ENCODE measurements around the gene SUDS3. TPM values are rescaled to one million over a fixed set of nuclear protein-coding genes. Genes with fewer than 3 reads are reported as not detected.

Gene SUDS3
- total RNA-seq, 1 experiment from 2014 or later = 50.5 TPM

GRCh38 chr12:118337194-118337838 lies 39.0 kb upstream of the SUDS3 start:
- no peak overlapping the region for H2BK120ac ChIP-seq (ENCODE audit: low read depth, low read length, poor library complexity, severe bottlenecking)
- H4K20me1 ChIP-seq (ENCODE audit: control insufficient read depth, insufficient read depth, insufficient read length) = no peaks in the 10 kb centered on the region
- no peaks in the 10 kb centered on the region for H3K23me2 ChIP-seq (ENCODE audit: insufficient read length, low read depth, low read length, poor library complexity, severe bottlenecking)
- Mint-ChIP-seq H3K27ac (no peak overlapping the region), H3K36me3 (ENCODE audit: insufficient read depth in 1 of 3, low read depth in 3 of 3) (no peaks in the 10 kb centered on the region), H3K4me1 (peaks cover 4 to 7% of the 10 kb centered on the region in 2 experiments), H3K9me3 (no peaks in the 10 kb centered on the region), H3K27me3 (ENCODE audit: low read depth) (no peaks in the 10 kb centered on the region), H3K4me3 (no peak overlapping the region)
- H2BK12ac ChIP-seq (ENCODE audit: insufficient read length, low read depth, low read length) = no peak overlapping the region
- H2BK20ac ChIP-seq (ENCODE audit: low read depth, low read length, poor library complexity, severe bottlenecking) = no peak overlapping the region
- H3K4me2 ChIP-seq (ENCODE audit: insufficient read depth, insufficient read length, low read length) = no peak overlapping the region
- no peak overlapping the region for H3K27ac ChIP-seq (ENCODE audit: insufficient read length, low read depth, low read length)
- H4K5ac ChIP-seq (ENCODE audit: insufficient read length, low read depth, low read length) = no peak overlapping the region
- no peak overlapping the region for H3K14ac ChIP-seq (ENCODE audit: insufficient read depth, low read length)
- H3K9ac ChIP-seq (ENCODE audit: extremely low read depth, insufficient read length, low read length) = no peak overlapping the region
- no peak overlapping the region for H3K56ac ChIP-seq (ENCODE audit: insufficient read length, low read depth, low read length)
- H3K23ac ChIP-seq (ENCODE audit: insufficient read length, low read depth, low read length) = no peak overlapping the region
- H3K79me2 ChIP-seq (ENCODE audit: insufficient read depth, low read length) = no peaks in the 10 kb centered on the region
- H2AK5ac ChIP-seq (ENCODE audit: insufficient read length, low read length) = no peak overlapping the region
- H3K4me1 ChIP-seq (ENCODE audit: insufficient read depth, low read length) = no peaks in the 10 kb centered on the region
- DNase-seq = no peak
- H3K9me3 ChIP-seq (ENCODE audit: control insufficient read depth, low read depth, low read length) = no peaks in the 10 kb centered on the region
- H2BK15ac ChIP-seq (ENCODE audit: low read depth, low read length) = no peak overlapping the region
- H3T11ph ChIP-seq (ENCODE audit: low read length) = no peak overlapping the region
- no peak overlapping the region for H2BK5ac ChIP-seq (ENCODE audit: insufficient read length, low read length)
- no CpG with 5 or more reads among the region's 6 CpGs for WGBS (ENCODE audit: extremely low coverage, insufficient read length, low lambda C conversion rate)
- H3K27me3 ChIP-seq (ENCODE audit: insufficient read depth, low read length) = no peaks in the 10 kb centered on the region
- H4K91ac ChIP-seq (ENCODE audit: insufficient read length, low read depth, low read length) = no peak overlapping the region
- H4K8ac ChIP-seq (replicated peaks; ENCODE audit: insufficient read length, low read depth, low read length) = no peak overlapping the region
- H3K4ac ChIP-seq (ENCODE audit: low read depth, low read length) = no peak overlapping the region
- H3K79me1 ChIP-seq (ENCODE audit: insufficient read depth, low read depth, low read length, poor library complexity, severe bottlenecking) = no peaks in the 10 kb centered on the region
- TF ChIP-seq, protein P1, sequence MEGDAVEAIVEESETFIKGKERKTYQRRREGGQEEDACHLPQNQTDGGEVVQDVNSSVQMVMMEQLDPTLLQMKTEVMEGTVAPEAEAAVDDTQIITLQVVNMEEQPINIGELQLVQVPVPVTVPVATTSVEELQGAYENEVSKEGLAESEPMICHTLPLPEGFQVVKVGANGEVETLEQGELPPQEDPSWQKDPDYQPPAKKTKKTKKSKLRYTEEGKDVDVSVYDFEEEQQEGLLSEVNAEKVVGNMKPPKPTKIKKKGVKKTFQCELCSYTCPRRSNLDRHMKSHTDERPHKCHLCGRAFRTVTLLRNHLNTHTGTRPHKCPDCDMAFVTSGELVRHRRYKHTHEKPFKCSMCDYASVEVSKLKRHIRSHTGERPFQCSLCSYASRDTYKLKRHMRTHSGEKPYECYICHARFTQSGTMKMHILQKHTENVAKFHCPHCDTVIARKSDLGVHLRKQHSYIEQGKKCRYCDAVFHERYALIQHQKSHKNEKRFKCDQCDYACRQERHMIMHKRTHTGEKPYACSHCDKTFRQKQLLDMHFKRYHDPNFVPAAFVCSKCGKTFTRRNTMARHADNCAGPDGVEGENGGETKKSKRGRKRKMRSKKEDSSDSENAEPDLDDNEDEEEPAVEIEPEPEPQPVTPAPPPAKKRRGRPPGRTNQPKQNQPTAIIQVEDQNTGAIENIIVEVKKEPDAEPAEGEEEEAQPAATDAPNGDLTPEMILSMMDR (conservative IDR thresholded peaks at IDR 0.05) = no peak
- H2AFZ ChIP-seq (ENCODE audit: low read length) = no peak overlapping the region
- H3K18ac ChIP-seq (ENCODE audit: insufficient read length, low read depth, low read length) = no peak overlapping the region
